Neural progenitor cell (in vitro differentiated cells): ENCODE data around the gene SUGCT. TPM values are rescaled to one million over a fixed set of nuclear protein-coding genes. Genes with fewer than 3 reads are reported as not detected.
"Not testable (repeated sequence)": the region's sequence is repeated elsewhere in the genome, so short reads cannot be mapped to it uniquely, and the experiment has no call there.

Experiments
- DNase-seq: peaks from one replicate; pipeline ENCODE4 v3.0.0-alpha.2; 2016; ENCODE audit warnings: low spot score
- H2AFZ ChIP-seq: fragments of 200-600 bp; sonication (generic); replicated peaks from 2 replicates; pipeline ENCODE4 v1.6.1; 2016; ENCODE audit warnings: antibody characterized with exemption
- H3F3A ChIP-seq: fragments of 200-600 bp; sonication (generic); 2 replicates; pipeline ENCODE4 v1.6.1; 2016; ENCODE audit warnings: antibody characterized with exemption, low read depth
- H3K27ac ChIP-seq: fragments of 200-600 bp; sonication (generic); 2 replicates; pipeline ENCODE4 v1.5.1; 2016; ENCODE audit warnings: mild to moderate bottlenecking
- H3K27me3 ChIP-seq: fragments of 200-600 bp; sonication (generic); 2 replicates; pipeline ENCODE4 v1.6.1; 2016; ENCODE audit warnings: mild to moderate bottlenecking, moderate library complexity
- H3K36me3 ChIP-seq: fragments of 200-600 bp; sonication (generic); 2 replicates; pipeline ENCODE4 v1.5.1; 2016
- H3K4me1 ChIP-seq: fragments of 200-600 bp; sonication (generic); 2 replicates; pipeline ENCODE4 v1.6.1; 2016; ENCODE audit warnings: mixed run types
- H3K4me2 ChIP-seq: fragments of 200-600 bp; sonication (generic); 2 replicates; pipeline ENCODE4 v1.6.1; 2016
- H3K4me3 ChIP-seq: fragments of 200-600 bp; sonication (generic); 2 replicates; pipeline ENCODE4 v1.5.1; 2016
- H3K79me2 ChIP-seq: fragments of 200-600 bp; sonication (generic); 2 replicates; pipeline ENCODE4 v1.6.1; 2016; ENCODE audit warnings: low read depth
- H3K9ac ChIP-seq: fragments of 200-600 bp; sonication (generic); 2 replicates; pipeline ENCODE4 v1.6.1; 2016
- H3K9me3 ChIP-seq: fragments of 200-600 bp; sonication (generic); 2 replicates; pipeline ENCODE4 v1.5.1; 2016; ENCODE audit warnings: low read depth
- H4K20me1 ChIP-seq: fragments of 200-600 bp; sonication (generic); 2 replicates; pipeline ENCODE4 v1.6.1; 2016; ENCODE audit warnings: low read depth
- H3K27ac Mint-ChIP-seq: 3 replicates; pipeline ENCODE4 v1.8.0; 2021; ENCODE audit warnings: mixed read lengths
- H3K27me3 Mint-ChIP-seq: 2 replicates; pipeline ENCODE4 v1.8.0; 2022; ENCODE audit warnings: low read depth, mild to moderate bottlenecking, inconsistent platforms, moderate library complexity, mixed read lengths; ENCODE audit not compliant: insufficient read depth
- H3K36me3 Mint-ChIP-seq: 3 replicates; pipeline ENCODE4 v1.8.0; 2021; ENCODE audit warnings: mixed read lengths
- H3K4me1 Mint-ChIP-seq: 3 replicates; pipeline ENCODE4 v1.8.0; 2021; ENCODE audit warnings: mixed read lengths
- H3K4me3 Mint-ChIP-seq: 3 replicates; pipeline ENCODE4 v1.8.0; 2021; ENCODE audit warnings: mild to moderate bottlenecking, moderate library complexity, mixed read lengths
- H3K9me3 Mint-ChIP-seq: 3 replicates; pipeline ENCODE4 v1.8.0; 2020; ENCODE audit warnings: mixed read lengths
- CTCF ChIP-seq: fragments of 200-600 bp; sonication (generic); IDR thresholded peaks from 2 replicates; pipeline ENCODE4 v1.5.1; 2017; ENCODE audit warnings: antibody characterized with exemption, mild to moderate bottlenecking
- EZH2 ChIP-seq: fragments of 200-600 bp; sonication (generic); IDR thresholded peaks from 2 replicates; pipeline ENCODE4 v1.6.1; 2017; ENCODE audit warnings: antibody characterized with exemption, mild to moderate bottlenecking, moderate library complexity
- EZH2phosphoT487 ChIP-seq: fragments of 200-600 bp; sonication (generic); IDR thresholded peaks from 2 replicates; pipeline ENCODE4 v1.6.1; 2017; ENCODE audit warnings: antibody characterized with exemption
- total RNA-seq: library from RNA; depleted of rRNA; stranded (reverse); fragments of >200 nt; gene quantifications from 2 replicates; pipeline ENCODE4 v1.2.3, GENCODE V29; 2015; ENCODE audit warnings: low replicate concordance

SUGCT gene
- total RNA-seq, 1 donor from 2014 or later, result 10.1 TPM

GRCh38 chr7:40156988-40157387, 22.2 kb downstream of the SUGCT start:
- H3K4me1 Mint-ChIP-seq, result no peaks in the 10 kb centered on the region
- H3K36me3 Mint-ChIP-seq, result no peaks in the 10 kb centered on the region
- H3K4me3 Mint-ChIP-seq, result no peak overlapping the region
- no peaks in the 10 kb centered on the region for H3K4me1 ChIP-seq
- H3K79me2 ChIP-seq, result no peaks in the 10 kb centered on the region
- H3F3A ChIP-seq, result no peaks in the 10 kb centered on the region
- H3K27me3 ChIP-seq, result no peaks in the 10 kb centered on the region
- H3K36me3 ChIP-seq, result no peaks in the 10 kb centered on the region
- no peaks in the 10 kb centered on the region for H4K20me1 ChIP-seq
- TF ChIP-seq CTCF, result no peak
- H3K9me3 Mint-ChIP-seq, result no peaks in the 10 kb centered on the region
- H3K4me3 ChIP-seq, result no peak overlapping the region
- no peak overlapping the region for H3K4me2 ChIP-seq
- no peak for DNase-seq
- H3K27me3 Mint-ChIP-seq, result no peaks in the 10 kb centered on the region
- no peak overlapping the region for H3K27ac ChIP-seq
- no peak overlapping the region for H3K27ac Mint-ChIP-seq
- H2AFZ ChIP-seq, result no peak overlapping the region
- H3K9ac ChIP-seq, result no peak overlapping the region
- no peaks in the 10 kb centered on the region for H3K9me3 ChIP-seq

- H3F3A ChIP-seq, result no peaks in the 10 kb centered on the region
- Mint-ChIP-seq H3K4me1 (no peaks in the 10 kb centered on the region), H3K27me3 (no peaks in the 10 kb centered on the region), H3K27ac (no peak overlapping the region), H3K36me3 (no peaks in the 10 kb centered on the region), H3K4me3 (no peak overlapping the region), H3K9me3 (peaks cover under 1% of the 10 kb centered on the region)
- H3K36me3 ChIP-seq, result no peaks in the 10 kb centered on the region
- no peak for DNase-seq
- H4K20me1 ChIP-seq, result no peaks in the 10 kb centered on the region
- no peaks in the 10 kb centered on the region for H3K27me3 ChIP-seq
- H3K79me2 ChIP-seq, result no peaks in the 10 kb centered on the region
- H3K9ac ChIP-seq, result no peak overlapping the region
- no peak overlapping the region for H3K27ac ChIP-seq
- no peak overlapping the region for H3K4me2 ChIP-seq
- no peaks in the 10 kb centered on the region for H3K9me3 ChIP-seq
- no peak overlapping the region for H2AFZ ChIP-seq
- no peak overlapping the region for H3K4me3 ChIP-seq
- TF ChIP-seq EZH2 (no peak), CTCF (no peak), EZH2phosphoT487 (no peak)
- H3K4me1 ChIP-seq, result no peaks in the 10 kb centered on the region
Measured at GRCh38 chr7:40162516-40162915, 27.7 kb downstream of the SUGCT start.

GRCh38 chr7:40165216-40165615, 30.4 kb downstream of the SUGCT start:
- no peak overlapping the region for H3K9ac ChIP-seq
- H3K27ac ChIP-seq, result no peak overlapping the region
- H3K9me3 ChIP-seq, result no peaks in the 10 kb centered on the region
- H3K79me2 ChIP-seq, result no peaks in the 10 kb centered on the region
- TF ChIP-seq CTCF, result no peak
- no peak for TF ChIP-seq EZH2phosphoT487
- no peak for TF ChIP-seq EZH2
- H3K36me3 Mint-ChIP-seq, result no peaks in the 10 kb centered on the region
- no peak overlapping the region for H3K4me2 ChIP-seq
- no peaks in the 10 kb centered on the region for H3K4me1 Mint-ChIP-seq
- H3K36me3 ChIP-seq, result no peaks in the 10 kb centered on the region
- H3K27me3 ChIP-seq, result no peaks in the 10 kb centered on the region
- DNase-seq, result no peak
- H2AFZ ChIP-seq, result no peak overlapping the region
- no peak overlapping the region for H3K4me3 ChIP-seq
- H3K9me3 Mint-ChIP-seq, result peaks cover 4% of the 10 kb centered on the region
- H3K27me3 Mint-ChIP-seq, result no peaks in the 10 kb centered on the region
- no peak overlapping the region for H3K4me3 Mint-ChIP-seq
- no peaks in the 10 kb centered on the region for H4K20me1 ChIP-seq
- no peaks in the 10 kb centered on the region for H3F3A ChIP-seq
- no peak overlapping the region for H3K27ac Mint-ChIP-seq
- no peaks in the 10 kb centered on the region for H3K4me1 ChIP-seq

GRCh38 chr7:40167291-40167690, 32.5 kb downstream of the SUGCT start:
- peaks cover 4% of the 10 kb centered on the region for H3K9me3 Mint-ChIP-seq

GRCh38 chr7:40168266-40168665, 33.5 kb downstream of the SUGCT start:
- H3K36me3 ChIP-seq, H3K27me3 Mint-ChIP-seq, H3K27ac Mint-ChIP-seq, H3K9ac ChIP-seq, H3K4me3 ChIP-seq, H3F3A ChIP-seq, H3K4me1 ChIP-seq, DNase-seq, H2AFZ ChIP-seq, H3K4me3 Mint-ChIP-seq, H3K9me3 Mint-ChIP-seq, H3K36me3 Mint-ChIP-seq, H4K20me1 ChIP-seq, H3K27ac ChIP-seq, H3K79me2 ChIP-seq, H3K9me3 ChIP-seq, H3K4me1 Mint-ChIP-seq, H3K4me2 ChIP-seq, H3K27me3 ChIP-seq: not testable (repeated sequence)

More at GRCh38 chr7:40167291-40167690, 32.5 kb downstream of the SUGCT start:
- H3K27me3 ChIP-seq, result no peaks in the 10 kb centered on the region
- H3K9ac ChIP-seq, result no peak overlapping the region
- Mint-ChIP-seq H3K27me3 (no peaks in the 10 kb centered on the region), H3K4me1 (no peaks in the 10 kb centered on the region), H3K4me3 (no peak overlapping the region), H3K27ac (no peak overlapping the region), H3K36me3 (no peaks in the 10 kb centered on the region)
- TF ChIP-seq EZH2phosphoT487 (no peak), EZH2 (no peak), CTCF (no peak)
- H3K27ac ChIP-seq, result no peak overlapping the region
- no peak overlapping the region for H2AFZ ChIP-seq
- no peaks in the 10 kb centered on the region for H4K20me1 ChIP-seq
- no peaks in the 10 kb centered on the region for H3K79me2 ChIP-seq
- H3K4me3 ChIP-seq, result no peak overlapping the region
- H3F3A ChIP-seq, result no peaks in the 10 kb centered on the region
- DNase-seq, result no peak
- no peaks in the 10 kb centered on the region for H3K9me3 ChIP-seq
- H3K4me1 ChIP-seq, result no peaks in the 10 kb centered on the region
- H3K36me3 ChIP-seq, result no peaks in the 10 kb centered on the region
- no peak overlapping the region for H3K4me2 ChIP-seq
